Activated naive CD4-positive, alpha-beta T cell treated with anti-CD3 and anti-CD28 coated beads, Interleukin-2, amount 10 ng/mL, durations not matched to agents 7 days and 5 days (primary cell): Measurements from ENCODE around the gene AFAP1.

Experiments used
- CTCF ChIA-PET: fragments of 350-600 bp; sonication (Branson Sonifier 250); formaldehyde crosslinking; loops from one replicate; lab custom pipeline; 2021; ENCODE audit warnings: antibody characterized with exemption; lab: Charles Lee
- DNase-seq: peaks from one replicate; pipeline ENCODE4 v3.0.0-alpha.2; 2020
- H3K27ac Mint-ChIP-seq: one replicate; pipeline ENCODE4 v1.8.0; 2021; ENCODE audit warnings: mild to moderate bottlenecking, moderate library complexity, mixed read lengths
- H3K27me3 Mint-ChIP-seq: one replicate; pipeline ENCODE4 v1.8.0; 2021; ENCODE audit warnings: mild to moderate bottlenecking, mixed read lengths
- H3K36me3 Mint-ChIP-seq: one replicate; pipeline ENCODE4 v1.8.0; 2021; ENCODE audit warnings: mixed read lengths
- H3K4me1 Mint-ChIP-seq: one replicate; pipeline ENCODE4 v1.8.0; 2021; ENCODE audit warnings: mixed read lengths
- H3K4me3 Mint-ChIP-seq: one replicate; pipeline ENCODE4 v1.8.0; 2021; ENCODE audit warnings: mild to moderate bottlenecking, moderate library complexity, mixed read lengths
- H3K9me3 Mint-ChIP-seq: one replicate; pipeline ENCODE4 v1.8.0; 2021; ENCODE audit warnings: mixed read lengths

The AFAP1 gene

GRCh38 chr4:7708981-7709380 lies 230.7 kb downstream of the AFAP1 start:
- Mint-ChIP-seq H3K9me3 (no peaks in the 10 kb centered on the region), H3K27me3 (no peaks in the 10 kb centered on the region)
- CTCF ChIA-PET = no interaction called here

More at GRCh38 chr4:7708981-7709380, 230.7 kb downstream of the AFAP1 start:
- Mint-ChIP-seq H3K27ac (no peak overlapping the region), H3K4me1 (no peaks in the 10 kb centered on the region), H3K36me3 (no peaks in the 10 kb centered on the region), H3K4me3 (no peak overlapping the region)
- DNase-seq = no peak
